HG03354 (cell line): ENCODE data around the gene HSD17B1.

Source experiments
- ATAC-seq: cut with Tn5 transposase; IDR thresholded peaks from one replicate; pipeline ENCODE4 v1.9.1; 2021; ENCODE audit warnings: mild to moderate bottlenecking; ENCODE audit not compliant: unreplicated experiment, poor library complexity, severe bottlenecking

The HSD17B1 gene

GRCh38 chr17:42564815-42565522, 12.2 kb downstream of the HSD17B1 start:
- no peak for ATAC-seq

- ATAC-seq: no peak
Observed at GRCh38 chr17:42565523-42566214, 12.9 kb downstream of the HSD17B1 start.

- peak; percentile 4 for ATAC-seq
Observed at GRCh38 chr17:42566215-42566882, 13.6 kb downstream of the HSD17B1 start.

GRCh38 chr17:42566883-42567573, 14.3 kb downstream of the HSD17B1 start, which contains the start of gene MLX:
Gene MLX (plus strand): TSS chr17:42567100. CDS start chr17:42567125, 25 bp downstream.
- ATAC-seq: peak; percentile 67

- no peak for ATAC-seq
Observed at GRCh38 chr17:42568341-42569111, 15.8 kb downstream of the HSD17B1 start.

- ATAC-seq: no peak
Observed at GRCh38 chr17:42571435-42572225, 18.9 kb downstream of the HSD17B1 start.

- no peak for ATAC-seq
Observed at GRCh38 chr17:42573095-42573494, 20.4 kb downstream of the HSD17B1 start.

GRCh38 chr17:42574463-42574862, 21.7 kb downstream of the HSD17B1 start:
- ATAC-seq: no peak

- no peak for ATAC-seq
Observed at GRCh38 chr17:42577140-42577531, 24.4 kb downstream of the HSD17B1 start.

- peak; percentile 80 for ATAC-seq
Observed at GRCh38 chr17:42577532-42578281, 25.0 kb downstream of the HSD17B1 start, which contains the start of gene PSMC3IP. Gene PSMC3IP (minus strand): TSS chr17:42577729. CDS start chr17:42577686, 43 bp downstream.

- ATAC-seq: peak; percentile 59
Observed at GRCh38 chr17:42578282-42578869, 25.7 kb downstream of the HSD17B1 start.

- ATAC-seq: no peak
Observed at GRCh38 chr17:42579794-42580551, 27.2 kb downstream of the HSD17B1 start.

- ATAC-seq: no peak
Observed at GRCh38 chr17:42581744-42582270, 29.1 kb downstream of the HSD17B1 start.

GRCh38 chr17:42584880-42585279, 32.2 kb downstream of the HSD17B1 start:
- no peak for ATAC-seq

- ATAC-seq: no peak
Observed at GRCh38 chr17:42585353-42585752, 32.6 kb downstream of the HSD17B1 start.

- no peak for ATAC-seq
Observed at GRCh38 chr17:42586514-42587230, 33.9 kb downstream of the HSD17B1 start.
